Measurements from ENCODE around the gene FAM222A.
A peak's percentile ranks its signal among the peaks of the same experiment; 100 is the strongest.

Gene FAM222A

GRCh38 chr12:109803678-109804077 is 90.1 kb downstream of the FAM222A start:
- H3K9me2 ChIP-seq (replicated peaks; ENCODE audit: insufficient read depth, low read length): no peaks in the 10 kb centered on the region
- TF ChIP-seq, protein P1, sequence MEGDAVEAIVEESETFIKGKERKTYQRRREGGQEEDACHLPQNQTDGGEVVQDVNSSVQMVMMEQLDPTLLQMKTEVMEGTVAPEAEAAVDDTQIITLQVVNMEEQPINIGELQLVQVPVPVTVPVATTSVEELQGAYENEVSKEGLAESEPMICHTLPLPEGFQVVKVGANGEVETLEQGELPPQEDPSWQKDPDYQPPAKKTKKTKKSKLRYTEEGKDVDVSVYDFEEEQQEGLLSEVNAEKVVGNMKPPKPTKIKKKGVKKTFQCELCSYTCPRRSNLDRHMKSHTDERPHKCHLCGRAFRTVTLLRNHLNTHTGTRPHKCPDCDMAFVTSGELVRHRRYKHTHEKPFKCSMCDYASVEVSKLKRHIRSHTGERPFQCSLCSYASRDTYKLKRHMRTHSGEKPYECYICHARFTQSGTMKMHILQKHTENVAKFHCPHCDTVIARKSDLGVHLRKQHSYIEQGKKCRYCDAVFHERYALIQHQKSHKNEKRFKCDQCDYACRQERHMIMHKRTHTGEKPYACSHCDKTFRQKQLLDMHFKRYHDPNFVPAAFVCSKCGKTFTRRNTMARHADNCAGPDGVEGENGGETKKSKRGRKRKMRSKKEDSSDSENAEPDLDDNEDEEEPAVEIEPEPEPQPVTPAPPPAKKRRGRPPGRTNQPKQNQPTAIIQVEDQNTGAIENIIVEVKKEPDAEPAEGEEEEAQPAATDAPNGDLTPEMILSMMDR (IDR thresholded peaks at IDR 0.05; ENCODE audit: low read length): no peak
- TF ChIP-seq EZH2 (optimal IDR thresholded peaks at IDR 0.05; ENCODE audit: low read depth, low read length) (no peak), EZH2phosphoT487 (IDR thresholded peaks at IDR 0.05; ENCODE audit: low read length) (no peak)
- H3K4me2 ChIP-seq (ENCODE audit: low read depth, low read length): no peak overlapping the region
- no peaks in the 10 kb centered on the region for H3K36me3 ChIP-seq (replicated peaks; ENCODE audit: insufficient read depth, low read length)
- H3F3A ChIP-seq (ENCODE audit: insufficient read depth, low read length): no peaks in the 10 kb centered on the region
- H3K4me1 ChIP-seq (ENCODE audit: low read length): no peaks in the 10 kb centered on the region
- H3K27me3 ChIP-seq (replicated peaks; ENCODE audit: insufficient read depth, low read length): no peaks in the 10 kb centered on the region
- DNase-seq: no peak
- H4K20me1 ChIP-seq (ENCODE audit: insufficient read depth, low read length): no peaks in the 10 kb centered on the region
- no peaks in the 10 kb centered on the region for H3K9me3 ChIP-seq (replicated peaks; ENCODE audit: insufficient read depth, low read length)
- H3K27ac ChIP-seq (ENCODE audit: low read length): no peak overlapping the region
- no peak overlapping the region for H3K4me3 ChIP-seq (ENCODE audit: low read length)
- H3K9ac ChIP-seq (ENCODE audit: low read length): no peak overlapping the region
- H3K79me2 ChIP-seq (ENCODE audit: low read length): no peaks in the 10 kb centered on the region
- H2AFZ ChIP-seq (ENCODE audit: low read length): no peak overlapping the region

DNA sequence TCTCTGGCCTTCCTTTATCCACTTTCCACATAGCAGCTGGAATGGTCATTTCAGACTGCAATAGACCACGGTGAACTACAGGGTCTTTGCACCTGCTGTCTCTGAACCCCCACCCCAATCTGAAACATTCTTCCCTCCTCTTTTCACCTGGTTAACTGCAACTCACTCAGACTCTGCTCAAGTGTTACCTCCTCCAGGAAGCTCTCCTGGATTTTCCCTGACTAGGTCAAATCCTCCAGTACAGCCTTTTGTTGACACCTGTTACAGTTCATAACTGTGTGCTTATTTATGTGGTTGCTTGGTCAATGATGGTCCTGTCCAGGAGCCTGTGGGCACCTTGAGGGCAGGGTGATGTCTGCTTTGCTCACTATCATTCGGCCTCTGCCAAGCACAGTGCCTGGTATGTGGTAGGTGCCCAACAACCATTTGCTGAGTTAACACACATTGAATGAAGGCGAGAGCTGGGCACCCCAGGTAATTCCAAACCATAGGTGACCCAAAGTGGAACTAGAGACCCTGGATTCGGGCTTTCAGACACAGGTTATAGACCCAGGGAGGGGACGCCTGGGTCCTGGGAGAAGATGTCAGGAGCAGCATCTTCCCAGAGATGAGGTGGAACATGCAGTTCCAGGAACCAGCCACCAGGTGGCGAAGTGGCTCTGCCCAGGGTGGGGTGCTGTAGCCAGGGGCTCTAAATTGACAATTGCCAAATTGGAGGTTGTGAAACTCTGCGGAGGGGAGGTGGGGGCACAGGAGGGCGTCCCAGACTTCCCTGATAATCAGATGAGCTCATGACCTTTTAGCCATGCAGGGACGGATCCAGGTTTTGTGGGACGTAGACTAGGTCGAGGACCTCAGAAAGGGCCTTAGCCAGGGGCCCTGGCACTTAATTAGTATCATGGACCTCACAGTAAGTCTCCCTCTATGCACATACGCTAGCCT is 91.5 kb downstream of the FAM222A start:
- peak; percentile 9 for DNase-seq
- Histone ChIP-seq H3K4me1 (ENCODE audit: low read length) (no peaks in the 10 kb centered on the region), H3K79me2 (ENCODE audit: low read length) (no peaks in the 10 kb centered on the region), H3K9me2 (replicated peaks; ENCODE audit: insufficient read depth, low read length) (no peaks in the 10 kb centered on the region), H3K9ac (ENCODE audit: low read length) (no peak overlapping the region), H3K27ac (ENCODE audit: low read length) (no peak overlapping the region), H3K4me3 (ENCODE audit: low read length) (no peak overlapping the region), H3K4me2 (ENCODE audit: low read depth, low read length) (no peak overlapping the region), H3K27me3 (replicated peaks; ENCODE audit: insufficient read depth, low read length) (no peaks in the 10 kb centered on the region), H4K20me1 (ENCODE audit: insufficient read depth, low read length) (no peaks in the 10 kb centered on the region), H3K36me3 (replicated peaks; ENCODE audit: insufficient read depth, low read length) (no peaks in the 10 kb centered on the region), H2AFZ (ENCODE audit: low read length) (no peak overlapping the region), H3F3A (ENCODE audit: insufficient read depth, low read length) (no peaks in the 10 kb centered on the region), H3K9me3 (replicated peaks; ENCODE audit: insufficient read depth, low read length) (no peaks in the 10 kb centered on the region)
- TF ChIP-seq EZH2 (optimal IDR thresholded peaks at IDR 0.05; ENCODE audit: low read depth, low read length): no peak
- TF ChIP-seq, protein P1 (IDR thresholded peaks at IDR 0.05; ENCODE audit: low read length): peak; percentile 74
- TF ChIP-seq EZH2phosphoT487 (IDR thresholded peaks at IDR 0.05; ENCODE audit: low read length): no peak

GRCh38 chr12:109807954-109808643 is 94.5 kb downstream of the FAM222A start:
- no peak overlapping the region for H3K4me3 ChIP-seq (ENCODE audit: low read length)
- no peaks in the 10 kb centered on the region; the same call in 1 of the 2 replicates for H3K27me3 ChIP-seq (replicated peaks; ENCODE audit: insufficient read depth, low read length)
- H2AFZ ChIP-seq (ENCODE audit: low read length): no peak overlapping the region
- no peak overlapping the region for H3K4me2 ChIP-seq (ENCODE audit: low read depth, low read length)
- no peaks in the 10 kb centered on the region for H3F3A ChIP-seq (ENCODE audit: insufficient read depth, low read length)
- no peaks in the 10 kb centered on the region for H3K36me3 ChIP-seq (replicated peaks; ENCODE audit: insufficient read depth, low read length)
- TF ChIP-seq EZH2 (optimal IDR thresholded peaks at IDR 0.05; ENCODE audit: low read depth, low read length): no peak
- TF ChIP-seq, protein P1 (IDR thresholded peaks at IDR 0.05; ENCODE audit: low read length): no peak
- no peak overlapping the region for H3K27ac ChIP-seq (ENCODE audit: low read length)
- H3K9me2 ChIP-seq (replicated peaks; ENCODE audit: insufficient read depth, low read length): no peaks in the 10 kb centered on the region
- DNase-seq: no peak
- H3K9ac ChIP-seq (ENCODE audit: low read length): no peak overlapping the region
- H3K79me2 ChIP-seq (ENCODE audit: low read length): no peaks in the 10 kb centered on the region
- no peaks in the 10 kb centered on the region for H3K4me1 ChIP-seq (ENCODE audit: low read length)
- no peaks in the 10 kb centered on the region for H3K9me3 ChIP-seq (replicated peaks; ENCODE audit: insufficient read depth, low read length)
- no peaks in the 10 kb centered on the region for H4K20me1 ChIP-seq (ENCODE audit: insufficient read depth, low read length)

Data from MM.1S (cell line).